ENCODE results near the gene TNS4. TPM values are rescaled to one million over a fixed set of nuclear protein-coding genes. Genes with fewer than 3 reads are reported as not detected.

TNS4 gene
- polyA plus RNA-seq, 1 donor from 2014 or later = not detected

GRCh38 chr17:40470932-40471828 is 30.2 kb downstream of the TNS4 start:
- Mint-ChIP-seq H3K9me3 (no peaks in the 10 kb centered on the region), H3K36me3 (no peaks in the 10 kb centered on the region), H3K4me3 (no peak overlapping the region), H3K27me3 (peaks cover 5% of the 10 kb centered on the region), H3K4me1 (no peaks in the 10 kb centered on the region), H3K27ac (no peak overlapping the region)

GRCh38 chr17:40469805-40470675 is 31.4 kb downstream of the TNS4 start:
- Mint-ChIP-seq H3K27ac (no peak overlapping the region), H3K4me1 (no peaks in the 10 kb centered on the region), H3K4me3 (peak overlapping the region in 1 of 4 donors; percentile 47), H3K27me3 (peaks cover 5% of the 10 kb centered on the region), H3K36me3 (no peaks in the 10 kb centered on the region), H3K9me3 (no peaks in the 10 kb centered on the region)

GRCh38 chr17:40468560-40468959 is 32.9 kb downstream of the TNS4 start:
- H3K9me3 Mint-ChIP-seq = peaks cover 0 to 3% (median 0%) of the 10 kb centered on the region in 3 donors
- H3K4me3 Mint-ChIP-seq = no peak overlapping the region
- H3K36me3 Mint-ChIP-seq = peaks cover 2% of the 10 kb centered on the region
- H3K27ac Mint-ChIP-seq = no peak overlapping the region
- no peaks in the 10 kb centered on the region for H3K4me1 Mint-ChIP-seq
- H3K27me3 Mint-ChIP-seq = peaks cover 5% of the 10 kb centered on the region

GRCh38 chr17:40467281-40467867 is 34.0 kb downstream of the TNS4 start:
- no peak overlapping the region for H3K4me3 Mint-ChIP-seq
- peaks cover 2% of the 10 kb centered on the region for H3K36me3 Mint-ChIP-seq
- H3K27ac Mint-ChIP-seq = no peak overlapping the region
- H3K9me3 Mint-ChIP-seq = peaks cover 0 to 3% (median 0%) of the 10 kb centered on the region in 3 donors
- no peaks in the 10 kb centered on the region for H3K4me1 Mint-ChIP-seq
- peaks cover 5% of the 10 kb centered on the region for H3K27me3 Mint-ChIP-seq

GRCh38 chr17:40466298-40466971 is 35.0 kb downstream of the TNS4 start:
- Mint-ChIP-seq H3K27me3 (peaks cover 5% of the 10 kb centered on the region), H3K36me3 (peaks cover 2% of the 10 kb centered on the region), H3K4me3 (no peak overlapping the region), H3K9me3 (peaks cover 0 to 3% (median 0%) of the 10 kb centered on the region in 3 donors), H3K27ac (no peak overlapping the region), H3K4me1 (no peaks in the 10 kb centered on the region)

GRCh38 chr17:40464392-40464855 is 37.0 kb downstream of the TNS4 start:
- Mint-ChIP-seq H3K36me3 (peaks cover 2% of the 10 kb centered on the region), H3K9me3 (peaks cover 0 to 3% (median 0%) of the 10 kb centered on the region in 3 donors), H3K27ac (peak overlapping the region in 1 of 3 donors; percentile 47), H3K4me3 (no peak overlapping the region), H3K27me3 (peaks cover 2% of the 10 kb centered on the region), H3K4me1 (no peaks in the 10 kb centered on the region)

GRCh38 chr17:40463122-40463550 is 38.3 kb downstream of the TNS4 start:
- peaks cover 0 to 3% (median 0%) of the 10 kb centered on the region in 3 donors for H3K9me3 Mint-ChIP-seq
- H3K36me3 Mint-ChIP-seq = peaks cover 2% of the 10 kb centered on the region
- H3K4me1 Mint-ChIP-seq = no peaks in the 10 kb centered on the region
- H3K27ac Mint-ChIP-seq = no peak overlapping the region
- H3K27me3 Mint-ChIP-seq = peaks cover 2% of the 10 kb centered on the region
- no peak overlapping the region for H3K4me3 Mint-ChIP-seq

- peaks cover 2% of the 10 kb centered on the region for H3K36me3 Mint-ChIP-seq
- no peak overlapping the region for H3K27ac Mint-ChIP-seq
- peaks cover 2% of the 10 kb centered on the region for H3K27me3 Mint-ChIP-seq
- H3K4me3 Mint-ChIP-seq = no peak overlapping the region
- H3K9me3 Mint-ChIP-seq = peaks cover 0 to 3% (median 0%) of the 10 kb centered on the region in 3 donors
- H3K4me1 Mint-ChIP-seq = no peaks in the 10 kb centered on the region
Observed at GRCh38 chr17:40462343-40463121, 38.9 kb downstream of the TNS4 start.

GRCh38 chr17:40461732-40462342 is 39.6 kb downstream of the TNS4 start:
- H3K9me3 Mint-ChIP-seq = peaks cover 0 to 3% (median 0%) of the 10 kb centered on the region in 3 donors
- H3K27ac Mint-ChIP-seq = peak overlapping the region in 1 of 3 donors; percentile 43
- no peaks in the 10 kb centered on the region for H3K4me1 Mint-ChIP-seq
- H3K27me3 Mint-ChIP-seq = peaks cover 2% of the 10 kb centered on the region
- H3K36me3 Mint-ChIP-seq = peaks cover 2% of the 10 kb centered on the region
- no peak overlapping the region for H3K4me3 Mint-ChIP-seq

GRCh38 chr17:40460968-40461731 is 40.3 kb downstream of the TNS4 start:
- Mint-ChIP-seq H3K9me3 (peaks cover 0 to 3% (median 0%) of the 10 kb centered on the region in 3 donors), H3K4me1 (no peaks in the 10 kb centered on the region), H3K27me3 (no peaks in the 10 kb centered on the region), H3K27ac (peak overlapping the region in 1 of 3 donors; percentile 43), H3K4me3 (no peak overlapping the region), H3K36me3 (peaks cover 2% of the 10 kb centered on the region)

GRCh38 chr17:40460604-40460967 is 40.8 kb downstream of the TNS4 start:
- H3K4me1 Mint-ChIP-seq = no peaks in the 10 kb centered on the region
- no peak overlapping the region for H3K27ac Mint-ChIP-seq
- peaks cover 0 to 3% (median 0%) of the 10 kb centered on the region in 3 donors for H3K9me3 Mint-ChIP-seq
- no peak overlapping the region for H3K4me3 Mint-ChIP-seq
- peaks cover 2% of the 10 kb centered on the region for H3K36me3 Mint-ChIP-seq
- no peaks in the 10 kb centered on the region for H3K27me3 Mint-ChIP-seq

GRCh38 chr17:40459636-40460603 is 41.5 kb downstream of the TNS4 start:
- Mint-ChIP-seq H3K27ac (no peak overlapping the region), H3K4me1 (no peaks in the 10 kb centered on the region), H3K4me3 (no peak overlapping the region), H3K36me3 (peaks cover 2% of the 10 kb centered on the region), H3K27me3 (no peaks in the 10 kb centered on the region), H3K9me3 (peaks cover 0 to 3% (median 0%) of the 10 kb centered on the region in 3 donors)
